K562 (cell line): ENCODE results near the gene FCGBP.

ENCODE experiments used
- BACH1 ChIP-seq: fragments of 200-800 bp; sonication (Bioruptor generic); IDR thresholded peaks from 2 replicates; pipeline ENCODE4 v1.6.1; 2016; ENCODE audit warnings: missing genetic modification characterization, missing compliant biosample characterization
- TAF1 ChIP-seq: IDR thresholded peaks from 2 replicates; pipeline ENCODE4 v1.6.1; 2011; ENCODE audit warnings: mild to moderate bottlenecking, low read length, moderate library complexity; ENCODE audit not compliant: insufficient read depth, control insufficient read depth, severe bottlenecking; ENCODE audit errors: extremely low read depth
- U2AF1 ChIP-seq: fragments of 200-400 bp; formaldehyde crosslinking; optimal IDR thresholded peaks from 2 replicates; pipeline ENCODE3; 2017; ENCODE audit warnings: mild to moderate bottlenecking, low read depth, low read length, moderate library complexity
- YBX1 ChIP-seq: fragments of 450-650 bp; IDR thresholded peaks from 2 replicates; pipeline ENCODE4 v1.7.1; 2016; ENCODE audit warnings: mild to moderate bottlenecking
- TF ChIP-seq, protein P1 (sequence below), 3 experiments: IDR thresholded peaks in 2 of 3; conservative IDR thresholded peaks in 1 of 3; 2 replicates each; pipeline ENCODE4 v1.5.1; 2011 to 2012; ENCODE audit warnings: low read length in 3 of 3, mild to moderate bottlenecking in 3 of 3, control low read depth in 2 of 3, improper control_type of control experiment in 1 of 3, inconsistent platforms in 1 of 3, low read depth in 1 of 3, mixed read lengths in 1 of 3, moderate library complexity in 1 of 3; ENCODE audit not compliant: insufficient read depth in 2 of 3
- TF ChIP-seq, protein P2 (sequence below): fragments of 250-450 bp; sonication (Bioruptor Pico); IDR thresholded peaks from 2 replicates; pipeline ENCODE4 v1.5.0; 2020; ENCODE audit warnings: mild to moderate bottlenecking, borderline replicate concordance

DNA sequence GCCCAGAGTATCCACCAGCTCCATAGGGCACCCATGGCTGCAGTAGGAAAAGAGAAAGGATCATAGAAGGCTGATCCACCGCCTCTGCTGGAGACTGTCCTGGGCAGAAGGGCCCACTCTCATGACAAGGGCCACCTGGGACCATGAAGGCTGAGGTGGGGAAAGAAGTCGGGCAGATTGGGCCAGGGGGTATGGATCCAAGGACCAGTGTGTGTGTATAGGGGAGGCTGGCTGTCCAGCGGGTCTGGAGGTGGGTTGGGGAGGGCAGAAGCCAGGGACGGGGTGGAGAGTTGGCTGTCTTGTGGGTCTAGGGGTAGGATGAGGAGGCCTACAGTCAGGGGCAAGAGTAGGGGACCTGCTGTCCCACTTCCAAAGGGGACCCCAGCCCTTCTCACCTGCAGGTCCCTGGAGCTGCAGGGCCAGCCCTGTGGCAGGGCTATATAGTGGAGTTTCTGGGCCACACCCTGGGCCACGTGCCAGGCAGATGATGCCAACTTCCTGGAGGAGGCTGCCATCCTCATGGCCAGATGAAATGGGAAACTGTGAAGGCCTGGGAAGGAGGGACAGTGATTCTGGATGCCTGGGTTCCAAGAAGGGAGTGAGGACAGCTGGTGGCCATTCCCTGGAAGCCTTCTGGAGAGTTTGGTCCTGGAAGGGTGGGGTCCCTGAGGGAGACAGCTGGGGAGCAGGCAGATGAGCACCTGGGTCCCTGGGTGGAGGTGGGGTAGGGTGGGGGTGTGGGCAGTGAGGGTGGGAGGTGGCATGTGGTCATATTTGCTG is at the start of gene FCGBP:
- TF ChIP-seq BACH1 (tag) (no peak), TAF1 (no peak), YBX1 (no peak), U2AF1 (no peak)
- TF ChIP-seq, protein P1, sequence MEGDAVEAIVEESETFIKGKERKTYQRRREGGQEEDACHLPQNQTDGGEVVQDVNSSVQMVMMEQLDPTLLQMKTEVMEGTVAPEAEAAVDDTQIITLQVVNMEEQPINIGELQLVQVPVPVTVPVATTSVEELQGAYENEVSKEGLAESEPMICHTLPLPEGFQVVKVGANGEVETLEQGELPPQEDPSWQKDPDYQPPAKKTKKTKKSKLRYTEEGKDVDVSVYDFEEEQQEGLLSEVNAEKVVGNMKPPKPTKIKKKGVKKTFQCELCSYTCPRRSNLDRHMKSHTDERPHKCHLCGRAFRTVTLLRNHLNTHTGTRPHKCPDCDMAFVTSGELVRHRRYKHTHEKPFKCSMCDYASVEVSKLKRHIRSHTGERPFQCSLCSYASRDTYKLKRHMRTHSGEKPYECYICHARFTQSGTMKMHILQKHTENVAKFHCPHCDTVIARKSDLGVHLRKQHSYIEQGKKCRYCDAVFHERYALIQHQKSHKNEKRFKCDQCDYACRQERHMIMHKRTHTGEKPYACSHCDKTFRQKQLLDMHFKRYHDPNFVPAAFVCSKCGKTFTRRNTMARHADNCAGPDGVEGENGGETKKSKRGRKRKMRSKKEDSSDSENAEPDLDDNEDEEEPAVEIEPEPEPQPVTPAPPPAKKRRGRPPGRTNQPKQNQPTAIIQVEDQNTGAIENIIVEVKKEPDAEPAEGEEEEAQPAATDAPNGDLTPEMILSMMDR (IDR thresholded peaks at IDR 0.05 in 2 of 3, conservative IDR thresholded peaks at IDR 0.05 in 1 of 3; ENCODE audit: insufficient read depth in 2 of 3, low read depth in 1 of 3, low read length in 3 of 3) = no peak
- TF ChIP-seq, protein P2, sequence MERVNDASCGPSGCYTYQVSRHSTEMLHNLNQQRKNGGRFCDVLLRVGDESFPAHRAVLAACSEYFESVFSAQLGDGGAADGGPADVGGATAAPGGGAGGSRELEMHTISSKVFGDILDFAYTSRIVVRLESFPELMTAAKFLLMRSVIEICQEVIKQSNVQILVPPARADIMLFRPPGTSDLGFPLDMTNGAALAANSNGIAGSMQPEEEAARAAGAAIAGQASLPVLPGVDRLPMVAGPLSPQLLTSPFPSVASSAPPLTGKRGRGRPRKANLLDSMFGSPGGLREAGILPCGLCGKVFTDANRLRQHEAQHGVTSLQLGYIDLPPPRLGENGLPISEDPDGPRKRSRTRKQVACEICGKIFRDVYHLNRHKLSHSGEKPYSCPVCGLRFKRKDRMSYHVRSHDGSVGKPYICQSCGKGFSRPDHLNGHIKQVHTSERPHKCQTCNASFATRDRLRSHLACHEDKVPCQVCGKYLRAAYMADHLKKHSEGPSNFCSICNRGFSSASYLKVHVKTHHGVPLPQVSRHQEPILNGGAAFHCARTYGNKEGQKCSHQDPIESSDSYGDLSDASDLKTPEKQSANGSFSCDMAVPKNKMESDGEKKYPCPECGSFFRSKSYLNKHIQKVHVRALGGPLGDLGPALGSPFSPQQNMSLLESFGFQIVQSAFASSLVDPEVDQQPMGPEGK = no peak
